ENCODE data around the gene TRIM38.

DNA sequence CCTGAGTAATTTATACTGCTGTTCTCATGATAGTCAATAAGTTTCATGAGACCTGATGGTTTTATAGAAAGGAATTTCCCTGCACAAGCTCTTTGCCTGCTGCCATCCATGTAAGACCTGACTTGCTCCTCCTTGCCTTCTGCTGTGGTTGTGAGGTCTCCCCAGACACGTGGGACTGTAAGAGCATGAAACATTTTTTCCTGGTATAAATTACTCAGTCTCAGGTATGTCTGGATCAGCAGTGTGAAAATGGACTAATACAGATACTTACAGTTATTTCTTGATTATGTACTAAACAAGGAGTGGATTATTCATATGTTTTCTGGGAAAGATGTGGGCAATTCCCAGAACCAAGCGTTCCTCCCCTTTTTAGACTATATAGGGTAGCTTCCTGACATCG, 1.9 kb upstream of the TRIM38 start:
- TF ChIP-seq EZH2 (IDR thresholded peaks at IDR 0.05; ENCODE audit: borderline replicate concordance, low read depth, low read length, severe bottlenecking) (no peak), POLR2A (IDR thresholded peaks at IDR 0.05; ENCODE audit: low read depth, low read length) (no peak), MYC (IDR thresholded peaks at IDR 0.05; ENCODE audit: low read depth, low read length) (no peak), CTCF (IDR thresholded peaks at IDR 0.05; ENCODE audit: extremely low read depth in 1 of 2, insufficient read depth in 1 of 2, low read depth in 1 of 2, low read length in 2 of 2) (no peak), MAX (IDR thresholded peaks at IDR 0.05; ENCODE audit: insufficient read depth, insufficient read length) (no peak), POLR2AphosphoS5 (IDR thresholded peaks at IDR 0.05; ENCODE audit: insufficient read depth, low read depth, low read length) (no peak), FOS (IDR thresholded peaks at IDR 0.05; ENCODE audit: borderline replicate concordance, insufficient read depth, low read length) (no peak), JUN (IDR thresholded peaks at IDR 0.05; ENCODE audit: borderline replicate concordance, insufficient read depth, insufficient read length, low read depth) (no peak)

All from endothelial cell of umbilical vein (primary cell).